ENCODE measurements around the gene INTS4. TPM values are rescaled to one million over a fixed set of nuclear protein-coding genes. Genes with fewer than 3 reads are reported as not detected.

INTS4 gene
- 14.4 to 20.9 TPM (median 20.4 TPM) in 5 replicates for total RNA-seq (2022; extraction: Qiagen RNA extraction; ENCODE audit: low read depth)

GRCh38 chr11:77994434-77995362, at the start of gene INTS4:
TSS of gene INTS4 (minus strand) at chr11:77994668. CDS start at chr11:77994643, 25 bp downstream.

GRCh38 chr11:78022397-78023396, 28.2 kb upstream of the INTS4 start, which contains the start of gene KCTD14:
TSS of gene KCTD14 (minus strand) at chr11:78023276. CDS start at chr11:78023249, 27 bp downstream.

Other genes with a start within 250 kb of the INTS4 start
- gene RSF1, start 173.9 kb downstream of the INTS4 start, total RNA-seq (2022; extraction: Qiagen RNA extraction; ENCODE audit: low read depth): 13.9 to 25.1 TPM (median 18.0 TPM) in 5 replicates
- 23.5 to 30.4 TPM (median 26.3 TPM) in 5 replicates for gene AAMDC, start 173.5 kb downstream of the INTS4 start, total RNA-seq (2022; extraction: Qiagen RNA extraction; ENCODE audit: low read depth)
- 1.4 to 2.0 TPM (median 1.6 TPM) in 5 replicates for gene KCTD14, start 28.6 kb upstream of the INTS4 start, total RNA-seq (2022; extraction: Qiagen RNA extraction; ENCODE audit: low read depth)
- not detected in 5 replicates for gene THRSP, start 69.2 kb upstream of the INTS4 start, total RNA-seq (2022; extraction: Qiagen RNA extraction; ENCODE audit: low read depth)
- gene NDUFC2, start 85.2 kb upstream of the INTS4 start, total RNA-seq (2022; extraction: Qiagen RNA extraction; ENCODE audit: low read depth): 242 to 295 TPM (median 243 TPM) in 5 replicates
- 55.9 to 69.9 TPM (median 65.6 TPM) in 5 replicates for gene ALG8, start 145.0 kb upstream of the INTS4 start, total RNA-seq (2022; extraction: Qiagen RNA extraction; ENCODE audit: low read depth)
- gene KCTD21, start 194.0 kb upstream of the INTS4 start, total RNA-seq (2022; extraction: Qiagen RNA extraction; ENCODE audit: low read depth): 6.9 to 7.7 TPM (median 7.1 TPM) in 5 replicates
- 5.1 to 7.4 TPM (median 6.7 TPM) in 5 replicates for gene USP35, start 194.3 kb upstream of the INTS4 start, total RNA-seq (2022; extraction: Qiagen RNA extraction; ENCODE audit: low read depth)